Upper lobe of left lung (tissue), 4 donors: ENCODE results near the gene OXTR.

ENCODE experiments used
- CTCF ChIP-seq, 6 experiments: fragments of 450-650 bp in 4 of 6; fragments of 200-600 bp in 2 of 6; sonication (generic) in 2 of 6; IDR thresholded peaks; one replicate each; pipeline ENCODE4 v1.5.1; 2016 to 2019; ENCODE audit warnings: antibody characterized with exemption in 6 of 6
- POLR2A ChIP-seq, 4 donors: fragments of 450-650 bp; IDR thresholded peaks; one replicate each; pipeline ENCODE4 v1.5.1; 2016 to 2017; ENCODE audit warnings: antibody characterized with exemption in 4 of 4, mild to moderate bottlenecking in 2 of 4

GRCh38 chr3:8737301-8737700 is 32.1 kb downstream of the OXTR start:
- TF ChIP-seq CTCF (IDR thresholded peaks at IDR 0.05) (no peak), POLR2A (IDR thresholded peaks at IDR 0.05) (no peak)
